ENCODE data around the gene MIOX. TPM values are rescaled to one million over a fixed set of nuclear protein-coding genes. Genes with fewer than 3 reads are reported as not detected.

MIOX gene
- total and polyA plus RNA-seq, 10 donors = 0.24 to 2.2 (median 0.26) TPM; not detected in 6

- TF ChIP-seq CTCF (IDR thresholded peaks at IDR 0.05 in 8 of 11, conservative IDR thresholded peaks at IDR 0.05 in 3 of 11) (peak in 1 of 11 experiments; percentile 46), POLR2AphosphoS5 (IDR thresholded peaks at IDR 0.05) (no peak)
- intact Hi-C loops (cut with DNase I; ENCODE audit: low total_unique reads) = no loop called here
- DNase-seq = no peak
- 0 to 2% (median 1%) methylated on average over 5 to 33 of the region's 33 CpGs for WGBS, 5 donors
- H3K27me3 ChIP-seq (replicated peaks in 1 of 7) = no peaks in the 10 kb centered on the region
- peaks cover 0 to 54% (median 32%) of the 10 kb centered on the region in 6 donors for H3K36me3 ChIP-seq
- peak overlapping the region; percentile 81 to 100 (median 99) for H3K27ac ChIP-seq
- no peaks in the 10 kb centered on the region for H3K9me3 ChIP-seq
- H3K4me3 ChIP-seq = peak overlapping the region; percentile 39 to 97 (median 82)
- peaks cover 30 to 78% (median 57%) of the 10 kb centered on the region in 6 donors for H3K4me1 ChIP-seq
Measured at GRCh38 chr22:50525858-50526107, 39.1 kb downstream of the MIOX start.

- intact Hi-C loops (cut with DNase I; ENCODE audit: low total_unique reads) = no loop called here
- peak; percentile 34 to 93 (median 82) for TF ChIP-seq CTCF (IDR thresholded peaks at IDR 0.05 in 8 of 11, conservative IDR thresholded peaks at IDR 0.05 in 3 of 11)
- peak in 2 of 3 donors; percentile 41 to 58 for TF ChIP-seq POLR2AphosphoS5 (IDR thresholded peaks at IDR 0.05)
- TF ChIP-seq POLR2A (IDR thresholded peaks at IDR 0.05) = no peak
- WGBS, 5 donors = 0 to 1% (median 0%) methylated on average over 9 to 77 of the region's 77 CpGs
- Histone ChIP-seq H3K27me3 (replicated peaks in 1 of 7) (no peaks in the 10 kb centered on the region), H3K27ac (peak overlapping the region; percentile 81 to 100 (median 99)), H3K36me3 (peaks cover 0 to 50% (median 28%) of the 10 kb centered on the region in 6 donors), H3K4me3 (peak overlapping the region; percentile 39 to 97 (median 82)), H3K9me3 (no peaks in the 10 kb centered on the region), H3K4me1 (peaks cover 30 to 83% (median 60%) of the 10 kb centered on the region in 6 donors)
- peak; percentile 98 for DNase-seq
Measured at GRCh38 chr22:50526108-50526833, 39.6 kb downstream of the MIOX start.

GRCh38 chr22:50526834-50527801 is 40.5 kb downstream of the MIOX start:
- peak; percentile 91 for DNase-seq
- 34 to 45% (median 36%) methylated on average over 28 to 29 of the region's 29 CpGs for WGBS, 5 donors
- Histone ChIP-seq H3K9me3 (no peaks in the 10 kb centered on the region), H3K4me3 (peak overlapping the region; percentile 39 to 97 (median 82)), H3K27me3 (replicated peaks in 1 of 7) (no peaks in the 10 kb centered on the region), H3K27ac (peak overlapping the region; percentile 81 to 100 (median 99)), H3K4me1 (peaks cover 30 to 91% (median 64%) of the 10 kb centered on the region in 6 donors), H3K36me3 (peaks cover 0 to 41% (median 20%) of the 10 kb centered on the region in 6 donors)
- intact Hi-C loops (cut with DNase I; ENCODE audit: low total_unique reads) = no loop called here
- TF ChIP-seq CTCF (IDR thresholded peaks at IDR 0.05 in 8 of 11, conservative IDR thresholded peaks at IDR 0.05 in 3 of 11) (no peak), POLR2A (IDR thresholded peaks at IDR 0.05) (peak in 1 of 3 donors; percentile 11), POLR2AphosphoS5 (IDR thresholded peaks at IDR 0.05) (peak; percentile 69 to 87 (median 74))
